Mesothelial cell of epicardium (in vitro differentiated cells): ENCODE data around the gene ARL14. TPM values are rescaled to one million over a fixed set of nuclear protein-coding genes. Genes with fewer than 3 reads are reported as not detected.

ENCODE experiments used
- DNase-seq, 2 experiments: peaks; one replicate each; pipeline ENCODE4 v3.0.0; 2021; ENCODE audit warnings: low spot score in 2 of 2; ENCODE audit not compliant: unreplicated experiment in 2 of 2
- H3K27ac Mint-ChIP-seq: 2 replicates; pipeline ENCODE4 v1.8.0; 2021; ENCODE audit warnings: mixed read lengths
- H3K27me3 Mint-ChIP-seq: 2 replicates; pipeline ENCODE4 v1.8.0; 2021; ENCODE audit warnings: low read depth, mixed read lengths
- H3K36me3 Mint-ChIP-seq: 2 replicates; pipeline ENCODE4 v1.8.0; 2021; ENCODE audit warnings: mixed read lengths
- H3K4me1 Mint-ChIP-seq: 2 replicates; pipeline ENCODE4 v1.8.0; 2021; ENCODE audit warnings: mixed read lengths
- H3K4me3 Mint-ChIP-seq: 2 replicates; pipeline ENCODE4 v1.8.0; 2021; ENCODE audit warnings: mild to moderate bottlenecking, moderate library complexity, mixed read lengths
- H3K9me3 Mint-ChIP-seq: 2 replicates; pipeline ENCODE4 v1.8.0; 2021; ENCODE audit warnings: mixed read lengths
- total RNA-seq: library from RNA; stranded (reverse); gene quantifications from 3 replicates; pipeline ENCODE4 v1.2.1, GENCODE V29; 2021
- TF ChIP-seq, protein P1 (sequence below): fragments of 200-600 bp; sonication (generic); IDR thresholded peaks from one replicate; pipeline ENCODE4 v1.5.0; 2021; ENCODE audit warnings: antibody characterized with exemption; ENCODE audit not compliant: unreplicated experiment

Gene ARL14
- total RNA-seq, 1 donor from 2014 or later = not detected

GRCh38 chr3:160649596-160649995 is 27.4 kb upstream of the ARL14 start:
- Mint-ChIP-seq H3K27me3 (no peaks in the 10 kb centered on the region), H3K36me3 (no peaks in the 10 kb centered on the region), H3K27ac (no peak overlapping the region), H3K9me3 (no peaks in the 10 kb centered on the region), H3K4me1 (no peaks in the 10 kb centered on the region), H3K4me3 (no peak overlapping the region)
- DNase-seq = no peak
- TF ChIP-seq, protein P1, sequence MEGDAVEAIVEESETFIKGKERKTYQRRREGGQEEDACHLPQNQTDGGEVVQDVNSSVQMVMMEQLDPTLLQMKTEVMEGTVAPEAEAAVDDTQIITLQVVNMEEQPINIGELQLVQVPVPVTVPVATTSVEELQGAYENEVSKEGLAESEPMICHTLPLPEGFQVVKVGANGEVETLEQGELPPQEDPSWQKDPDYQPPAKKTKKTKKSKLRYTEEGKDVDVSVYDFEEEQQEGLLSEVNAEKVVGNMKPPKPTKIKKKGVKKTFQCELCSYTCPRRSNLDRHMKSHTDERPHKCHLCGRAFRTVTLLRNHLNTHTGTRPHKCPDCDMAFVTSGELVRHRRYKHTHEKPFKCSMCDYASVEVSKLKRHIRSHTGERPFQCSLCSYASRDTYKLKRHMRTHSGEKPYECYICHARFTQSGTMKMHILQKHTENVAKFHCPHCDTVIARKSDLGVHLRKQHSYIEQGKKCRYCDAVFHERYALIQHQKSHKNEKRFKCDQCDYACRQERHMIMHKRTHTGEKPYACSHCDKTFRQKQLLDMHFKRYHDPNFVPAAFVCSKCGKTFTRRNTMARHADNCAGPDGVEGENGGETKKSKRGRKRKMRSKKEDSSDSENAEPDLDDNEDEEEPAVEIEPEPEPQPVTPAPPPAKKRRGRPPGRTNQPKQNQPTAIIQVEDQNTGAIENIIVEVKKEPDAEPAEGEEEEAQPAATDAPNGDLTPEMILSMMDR = no peak

GRCh38 chr3:160653512-160653911 is 23.4 kb upstream of the ARL14 start:
- H3K36me3 Mint-ChIP-seq = no peaks in the 10 kb centered on the region
- no peaks in the 10 kb centered on the region for H3K4me1 Mint-ChIP-seq
- H3K27ac Mint-ChIP-seq = no peak overlapping the region
- no peak overlapping the region for H3K4me3 Mint-ChIP-seq
- TF ChIP-seq, protein P1 = no peak
- no peak for DNase-seq
- peaks cover 11% of the 10 kb centered on the region for H3K9me3 Mint-ChIP-seq
- H3K27me3 Mint-ChIP-seq = no peaks in the 10 kb centered on the region

DNA sequence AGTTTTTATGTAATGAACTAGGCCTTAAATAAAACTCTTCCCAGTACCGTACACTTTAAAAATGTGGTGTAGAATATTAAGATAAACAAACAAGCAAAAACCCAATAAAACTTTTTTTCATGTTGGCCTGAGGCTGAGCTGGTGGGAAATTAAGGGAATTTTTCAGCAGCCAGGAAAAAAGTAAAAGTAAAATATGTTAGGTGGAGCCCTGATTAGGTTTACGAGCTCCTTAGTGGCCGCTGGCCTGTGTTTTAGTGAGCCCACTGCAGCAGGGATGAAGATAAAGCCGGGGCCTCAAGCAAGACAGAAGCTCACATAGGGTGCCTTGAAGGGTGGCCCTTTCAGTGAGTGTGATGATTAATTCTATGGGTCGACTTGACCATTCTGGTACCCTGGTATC is 16.1 kb upstream of the ARL14 start:
- Mint-ChIP-seq H3K4me3 (no peak overlapping the region), H3K9me3 (peaks cover 13% of the 10 kb centered on the region), H3K4me1 (peaks cover 4% of the 10 kb centered on the region), H3K27me3 (no peaks in the 10 kb centered on the region), H3K36me3 (no peaks in the 10 kb centered on the region), H3K27ac (no peak overlapping the region)
- DNase-seq = no peak
- TF ChIP-seq, protein P1 = no peak

DNA sequence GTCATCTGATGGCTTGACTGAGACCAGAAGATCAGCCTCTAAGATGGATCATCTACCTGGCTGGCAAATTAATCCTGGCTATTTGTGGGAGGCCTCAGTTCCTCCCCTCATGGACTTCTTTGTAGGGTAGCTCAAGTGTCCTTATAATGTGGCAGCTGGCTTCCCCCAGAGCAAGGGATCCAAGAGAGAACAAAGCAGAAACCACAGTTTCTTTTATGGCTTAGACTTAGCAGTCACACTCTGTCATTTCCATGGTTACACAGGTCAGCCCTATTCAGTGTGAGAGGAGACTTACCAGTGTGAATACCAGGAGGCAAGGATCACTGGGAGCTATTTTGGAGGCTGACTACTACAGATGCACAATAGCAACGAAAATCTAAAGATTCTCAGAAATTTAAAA is 15.3 kb upstream of the ARL14 start:
- no peaks in the 10 kb centered on the region for H3K27me3 Mint-ChIP-seq
- H3K4me3 Mint-ChIP-seq = no peak overlapping the region
- no peak overlapping the region for H3K27ac Mint-ChIP-seq
- DNase-seq = no peak
- TF ChIP-seq, protein P1 = no peak
- H3K9me3 Mint-ChIP-seq = peaks cover 13% of the 10 kb centered on the region
- peaks cover 4% of the 10 kb centered on the region for H3K4me1 Mint-ChIP-seq
- H3K36me3 Mint-ChIP-seq = no peaks in the 10 kb centered on the region

DNA sequence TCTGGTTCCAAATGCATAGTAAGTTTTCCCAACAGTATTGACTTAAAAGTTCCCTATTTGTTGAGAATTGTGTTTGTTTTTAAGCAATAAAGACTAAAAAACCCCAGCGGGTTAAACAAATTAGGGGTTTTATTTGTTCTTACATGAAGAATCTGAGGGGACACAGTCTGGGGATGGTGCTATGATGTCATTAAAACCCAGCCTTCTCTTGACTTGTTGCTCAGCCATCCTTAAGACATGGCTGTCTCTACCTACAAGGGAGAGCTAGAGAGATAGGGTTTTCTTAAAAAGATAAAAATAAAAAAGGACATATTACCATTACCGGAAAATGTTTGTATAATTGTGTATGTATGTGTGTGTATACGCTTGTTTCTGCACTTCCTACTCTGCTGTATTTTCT is 11.7 kb upstream of the ARL14 start:
- no peak overlapping the region for H3K27ac Mint-ChIP-seq
- no peak overlapping the region for H3K4me3 Mint-ChIP-seq
- TF ChIP-seq, protein P1 = no peak
- no peaks in the 10 kb centered on the region for H3K27me3 Mint-ChIP-seq
- peaks cover 4% of the 10 kb centered on the region for H3K4me1 Mint-ChIP-seq
- DNase-seq = no peak
- H3K36me3 Mint-ChIP-seq = no peaks in the 10 kb centered on the region
- no peaks in the 10 kb centered on the region for H3K9me3 Mint-ChIP-seq
